ENCODE data around the gene KIF5A. TPM values are rescaled to one million over a fixed set of nuclear protein-coding genes. Genes with fewer than 3 reads are reported as not detected.
"Not testable (repeated sequence)": the region's sequence is repeated elsewhere in the genome, so short reads cannot be mapped to it uniquely, and the experiment has no call there.

KIF5A gene
- total RNA-seq, 1 donor from 2014 or later, result 0.17 TPM

DNA sequence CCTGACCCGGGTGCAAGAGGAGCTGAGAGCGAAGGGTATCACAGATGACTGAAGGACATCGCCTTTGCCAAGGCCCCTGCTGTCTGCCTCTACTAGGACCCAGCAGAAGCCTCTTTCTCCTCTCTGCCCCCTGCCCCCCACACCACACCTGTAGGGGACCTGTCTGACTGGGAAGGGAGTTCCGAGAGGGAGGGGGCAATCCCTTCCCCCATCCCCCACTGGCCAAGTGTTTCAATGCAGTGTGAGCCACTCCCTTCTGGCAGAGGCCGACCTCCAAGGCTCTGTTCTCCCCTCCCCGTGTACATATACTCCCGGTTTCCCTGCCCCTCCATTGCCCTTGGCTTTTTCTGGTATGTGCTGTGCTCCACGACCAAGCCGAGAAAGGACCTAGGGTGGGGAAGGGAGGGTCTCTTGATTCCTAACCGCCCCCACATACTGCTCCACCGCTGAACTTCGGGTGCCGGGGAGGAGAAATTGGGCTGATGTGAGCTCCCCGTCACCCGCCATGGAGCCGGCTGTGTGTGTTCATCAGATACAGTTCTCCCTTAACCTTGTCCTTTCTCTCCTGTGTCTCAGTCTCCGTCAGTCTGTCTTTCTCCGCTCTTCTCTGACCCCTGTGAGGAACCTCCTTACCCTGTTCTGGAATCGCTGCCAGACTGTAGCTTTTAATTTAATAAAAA, 59.4 kb downstream of the KIF5A start:
- no peak for DNase-seq

GRCh38 chr12:57609781-57610553, 60.1 kb downstream of the KIF5A start:
- DNase-seq, result no peak

- no peak for DNase-seq
These were observed 60.8 kb downstream of the KIF5A start for GRCh38 chr12:57610554-57611107.

DNA sequence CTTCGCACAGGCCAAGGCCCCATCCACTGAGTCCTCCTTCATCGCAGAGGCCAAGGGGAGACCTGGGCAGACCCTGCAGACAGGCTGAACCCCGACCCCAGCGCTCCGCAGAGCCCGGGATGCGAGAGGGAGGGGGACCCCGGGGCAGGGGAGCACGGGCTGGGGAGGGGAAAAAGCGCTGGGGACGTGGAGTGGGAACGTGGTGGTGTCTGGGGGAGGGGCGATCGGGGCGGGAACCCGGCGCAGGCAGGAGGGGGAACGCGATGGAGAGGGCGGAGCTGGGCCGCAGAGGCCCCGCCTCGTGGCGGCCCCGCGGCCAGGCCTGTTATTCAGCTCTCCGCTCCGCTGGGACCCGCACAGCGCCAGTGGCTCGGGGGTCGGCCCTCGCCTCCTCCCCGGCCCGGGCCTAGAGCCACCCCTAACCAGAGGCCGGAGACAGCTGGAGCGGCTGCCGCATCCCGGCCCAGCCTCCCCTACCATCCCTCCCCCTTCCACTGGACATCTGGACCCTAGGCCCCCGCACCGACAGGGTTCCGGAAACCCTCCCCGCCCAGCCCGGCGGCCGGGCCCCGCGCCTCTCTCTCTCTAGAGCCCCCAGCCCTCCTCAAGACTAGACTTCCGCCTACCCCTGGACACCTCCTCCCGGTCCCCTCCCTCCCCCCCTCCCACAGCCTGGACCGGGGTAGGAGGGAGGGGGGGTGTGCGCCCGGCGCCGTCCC, 61.4 kb downstream of the KIF5A start, which contains the start of gene ARHGEF25:
Gene ARHGEF25 (plus strand): TSS at position 328 of the 719 bp plus-strand sequence. CDS start 460 bp downstream, outside the sequence.
- DNase-seq, result no peak

DNA sequence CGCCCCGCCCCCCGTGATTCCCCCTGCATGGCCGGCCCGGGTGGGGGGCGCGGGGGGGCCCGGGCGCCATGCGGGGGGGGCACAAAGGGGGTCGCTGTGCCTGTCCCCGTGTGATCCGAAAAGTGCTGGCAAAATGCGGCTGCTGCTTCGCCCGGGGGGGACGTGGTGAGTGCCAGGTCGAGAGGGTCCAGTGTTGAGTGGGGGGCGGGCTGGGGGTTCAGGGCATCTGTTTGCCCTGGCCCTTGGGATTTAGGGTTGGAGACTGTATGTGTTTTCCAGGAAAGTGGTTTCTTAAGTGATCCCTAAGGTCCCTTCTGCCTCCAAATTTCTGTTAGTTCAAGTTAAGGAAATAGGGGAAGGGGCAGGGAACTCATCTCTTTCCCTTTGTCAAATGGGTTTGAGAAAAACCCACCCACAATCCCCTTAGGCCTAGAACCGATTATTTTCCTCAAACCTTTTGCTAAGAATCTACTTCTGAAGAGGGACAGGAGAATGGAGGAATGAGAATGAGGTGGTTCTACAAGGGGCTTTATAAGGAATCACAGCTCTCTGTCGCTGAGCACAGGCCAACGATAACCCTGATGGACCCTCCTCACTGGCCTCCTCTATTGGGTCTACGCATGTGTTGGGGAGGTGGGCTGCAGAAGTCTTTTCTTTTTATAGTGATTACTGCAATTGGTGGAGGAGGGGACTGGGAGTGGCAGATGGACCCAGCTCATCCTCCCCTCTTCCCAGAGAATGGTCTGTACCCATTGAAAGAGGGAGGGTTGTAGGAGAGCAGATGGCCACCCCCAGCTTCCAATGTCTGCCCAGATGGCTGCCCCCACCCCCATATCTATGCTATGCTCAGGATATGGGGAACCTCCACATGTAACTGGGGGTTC, 62.2 kb downstream of the KIF5A start:
- DNase-seq, result no peak

- no peak for DNase-seq
These were observed 63.0 kb downstream of the KIF5A start for GRCh38 chr12:57612711-57613426.

GRCh38 chr12:57613427-57614109, 63.7 kb downstream of the KIF5A start:
- no peak for DNase-seq

DNA sequence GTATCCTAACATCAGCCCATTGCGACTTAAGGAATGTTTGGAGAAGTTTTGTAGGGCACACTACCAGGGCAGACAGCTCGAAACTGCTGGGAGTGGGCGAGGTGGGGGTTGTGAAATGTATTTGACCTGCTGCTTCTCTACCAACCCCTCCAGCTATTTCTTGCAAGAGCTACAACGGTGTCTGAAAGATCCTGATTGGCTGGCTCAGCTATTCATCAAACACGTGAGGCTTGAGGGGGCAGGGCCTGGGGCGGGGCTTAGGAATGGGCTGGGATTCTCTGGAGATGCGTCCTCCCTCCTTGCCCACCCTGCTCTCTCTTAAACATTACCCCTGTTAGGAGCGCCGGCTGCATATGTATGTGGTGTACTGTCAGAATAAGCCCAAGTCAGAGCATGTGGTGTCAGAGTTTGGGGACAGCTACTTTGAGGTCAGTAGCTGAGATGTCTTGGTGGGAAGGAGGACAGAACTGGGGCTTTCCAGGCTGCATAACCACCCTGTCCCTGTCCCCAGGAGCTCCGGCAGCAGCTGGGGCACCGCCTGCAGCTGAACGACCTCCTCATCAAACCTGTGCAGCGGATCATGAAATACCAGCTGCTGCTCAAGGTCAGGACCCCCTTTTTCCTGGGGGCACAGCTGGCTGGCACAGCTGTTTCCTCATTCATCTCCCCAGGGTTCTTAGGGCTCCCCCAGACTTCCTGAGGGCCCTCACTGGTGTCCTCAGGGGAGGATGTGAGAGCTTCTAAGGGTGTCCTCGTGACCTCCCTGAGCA, 64.5 kb downstream of the KIF5A start:
- DNase-seq, result peak; percentile 19

DNA sequence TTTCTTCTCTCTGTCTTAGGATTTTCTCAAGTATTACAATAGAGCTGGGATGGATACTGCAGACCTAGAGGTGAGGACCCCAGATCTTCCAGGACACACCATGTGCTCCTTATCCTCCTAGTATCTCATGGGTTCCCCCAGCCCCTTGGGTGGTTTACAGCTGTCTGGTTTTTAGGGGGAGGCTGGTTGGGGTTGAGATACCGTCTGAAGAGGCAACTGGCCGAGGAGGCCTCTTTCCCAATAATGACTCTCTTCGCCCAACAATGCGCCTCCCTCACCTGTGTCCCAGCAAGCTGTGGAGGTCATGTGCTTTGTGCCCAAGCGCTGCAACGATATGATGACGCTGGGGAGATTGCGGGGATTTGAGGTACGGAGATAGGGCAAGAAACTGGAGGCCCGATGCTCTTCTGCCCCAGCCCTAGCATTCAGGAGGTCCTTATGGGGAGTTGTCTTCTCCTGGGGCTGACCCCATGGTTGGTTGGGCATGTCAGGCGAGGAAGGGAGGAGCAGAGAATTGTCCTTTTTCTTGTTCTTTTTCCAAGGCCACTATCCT, 65.2 kb downstream of the KIF5A start:
- no peak for DNase-seq

DNA sequence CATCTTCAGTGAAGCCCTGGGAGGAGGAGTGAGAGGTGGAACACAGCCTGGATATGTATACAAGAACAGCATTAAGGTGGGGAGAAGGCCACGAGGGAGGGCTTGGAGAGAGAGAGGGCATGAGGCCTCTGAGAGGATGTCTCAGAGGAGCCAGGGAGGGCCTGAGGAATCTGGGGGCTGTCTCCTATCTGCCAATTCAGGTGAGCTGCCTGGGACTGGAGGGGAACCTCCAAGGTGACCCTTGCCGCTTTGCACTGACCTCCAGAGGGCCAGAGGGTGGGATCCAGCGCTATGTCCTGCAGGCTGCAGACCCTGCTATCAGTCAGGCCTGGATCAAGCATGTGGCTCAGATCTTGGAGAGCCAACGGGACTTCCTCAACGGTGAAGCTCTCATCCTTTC, 65.8 kb downstream of the KIF5A start:
- no peak for DNase-seq

DNA sequence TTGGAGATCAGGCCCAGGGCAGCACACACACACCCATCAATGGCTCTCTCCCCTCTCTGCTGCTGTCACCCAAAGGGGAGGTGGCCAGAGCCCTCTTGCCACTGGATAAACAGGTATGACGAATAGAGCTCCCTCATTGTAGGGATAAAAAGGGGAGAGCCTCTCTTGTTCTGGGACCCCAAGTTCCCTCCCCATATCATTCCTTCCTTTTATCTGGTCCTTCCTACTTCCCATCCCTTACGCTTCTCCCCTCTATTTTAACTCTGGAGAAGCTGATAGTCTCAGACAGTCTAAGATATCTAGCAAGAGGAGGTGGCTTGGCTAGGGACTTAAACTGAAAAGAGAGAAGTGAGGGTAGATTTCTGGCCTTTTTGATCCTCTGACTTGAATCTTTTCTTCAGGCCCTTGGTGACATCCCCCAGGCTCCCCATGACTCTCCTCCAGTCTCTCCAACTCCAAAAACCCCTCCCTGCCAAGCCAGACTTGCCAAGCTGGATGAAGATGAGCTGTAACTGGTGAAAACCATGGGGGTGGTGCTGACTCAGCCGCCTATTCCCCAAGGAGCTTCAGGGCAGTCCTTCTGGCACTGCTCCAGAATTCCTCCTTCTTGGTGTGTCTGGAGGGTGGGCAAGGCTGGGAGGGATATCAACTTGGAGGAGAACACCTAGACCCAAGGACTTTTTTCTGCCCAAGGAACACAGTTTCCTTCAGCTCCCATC, 66.7 kb downstream of the KIF5A start:
- DNase-seq, result no peak

GRCh38 chr12:57617942-57618341, 68.1 kb downstream of the KIF5A start:
- DNase-seq, result no peak

GRCh38 chr12:57618431-57618830, 68.6 kb downstream of the KIF5A start:
- DNase-seq, result not testable (repeated sequence)

GRCh38 chr12:57618966-57619433, 69.2 kb downstream of the KIF5A start:
- DNase-seq, result no peak

DNA sequence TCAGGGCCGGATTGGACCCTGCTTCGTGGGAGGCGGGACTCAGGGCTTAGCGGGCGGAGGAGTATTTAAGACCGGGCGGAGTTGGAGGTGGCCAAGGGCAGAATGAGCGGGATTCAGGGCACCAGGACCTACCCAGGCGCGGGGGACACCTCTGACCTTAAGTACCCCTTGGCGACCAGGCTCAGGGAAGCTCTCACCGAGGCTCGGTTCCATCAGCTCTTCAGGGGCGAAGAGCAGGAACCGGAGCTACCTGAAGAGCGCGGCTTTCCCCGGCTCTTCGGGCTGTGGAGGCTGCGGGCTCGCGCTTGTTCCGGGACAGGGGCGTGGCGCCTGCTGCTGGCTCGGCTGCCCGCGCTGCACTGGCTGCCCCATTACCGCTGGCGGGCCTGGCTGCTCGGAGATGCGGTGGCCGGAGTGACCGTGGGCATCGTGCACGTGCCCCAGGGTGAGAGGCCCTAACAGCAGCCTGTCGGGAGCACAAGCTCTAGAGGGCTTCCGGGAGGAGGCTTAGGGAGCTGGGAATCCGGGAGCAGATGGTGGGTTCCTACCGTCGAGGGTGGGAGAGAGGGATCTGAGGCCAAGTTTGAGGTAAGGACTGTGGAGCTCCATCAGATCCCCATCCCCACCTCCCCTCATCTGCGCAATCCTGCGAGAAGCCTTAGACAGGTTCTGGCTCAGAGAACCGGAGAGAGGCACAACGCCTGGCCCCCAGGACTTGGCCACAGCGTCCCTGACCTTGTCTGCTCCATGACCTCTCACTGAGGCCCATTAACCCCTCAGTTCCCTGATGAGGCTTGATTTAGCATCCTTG, 69.8 kb downstream of the KIF5A start:
- no peak for DNase-seq

- no peak for DNase-seq
These were observed 70.5 kb downstream of the KIF5A start for GRCh38 chr12:57620245-57620935.

- DNase-seq, result no peak
These were observed 71.2 kb downstream of the KIF5A start for GRCh38 chr12:57620936-57621496.
